ENCODE data around the gene AMMECR1. TPM values are rescaled to one million over a fixed set of nuclear protein-coding genes. Genes with fewer than 3 reads are reported as not detected.

Gene AMMECR1
- total RNA-seq, 2 donors from 2014 or later = 10.4 to 14.4 TPM

DNA sequence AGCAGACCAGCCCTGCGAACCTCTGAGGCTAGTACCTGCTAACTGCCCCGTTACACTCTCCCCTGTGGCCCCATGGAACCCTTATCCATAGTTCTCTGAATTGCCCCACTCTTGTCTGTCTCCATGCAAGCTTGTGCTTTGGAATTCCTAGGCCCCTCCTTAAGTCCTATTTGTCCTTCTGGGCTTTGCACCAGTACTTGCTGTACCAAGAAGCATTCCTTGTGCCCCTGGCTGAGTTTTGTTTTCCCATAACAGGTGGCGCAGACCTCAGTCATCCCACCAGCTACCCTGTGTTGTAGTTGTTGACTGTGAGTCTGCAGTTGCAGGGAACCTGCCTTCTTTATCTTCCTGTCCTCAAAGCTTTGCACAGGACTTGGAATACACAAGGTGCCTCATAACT lies 147.9 kb downstream of the AMMECR1 start:
- H3K9me3 ChIP-seq = no peaks in the 10 kb centered on the region
- intact Hi-C loops (cut with DNase I) = no loop called here

DNA sequence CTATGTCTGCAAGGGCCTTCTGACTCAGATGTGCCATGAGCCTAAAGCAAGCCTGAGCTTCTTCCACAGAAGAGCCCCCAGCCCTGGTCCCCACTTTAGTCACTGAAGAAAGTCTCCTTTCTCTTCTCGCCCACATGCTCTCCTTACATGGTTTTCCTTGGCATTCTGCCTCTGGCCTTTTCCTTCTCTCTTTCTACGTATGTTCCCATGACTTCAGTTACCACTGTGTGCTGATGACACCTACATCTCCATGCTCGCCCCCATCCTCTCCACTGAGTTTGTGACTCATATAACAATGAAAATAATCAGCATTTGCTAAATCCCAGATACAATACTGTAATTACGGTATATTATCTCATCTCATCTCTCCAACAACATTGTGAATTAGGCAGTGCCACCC lies 149.3 kb downstream of the AMMECR1 start:
- intact Hi-C loops (cut with DNase I) = loop anchor here (10.0 kb wide), 1 partner anchor 146 kb away; the partner anchor contains the start of gene AMMECR1
- Histone ChIP-seq H3K9ac (ENCODE audit: low read depth in 2 of 2, low read length in 2 of 2) (no peak overlapping the region), H3K36me3 (no peaks in the 10 kb centered on the region), H3K4me3 (no peak overlapping the region), H3K9me3 (no peaks in the 10 kb centered on the region), H3K4me1 (no peaks in the 10 kb centered on the region), H3K27ac (no peak overlapping the region), H3K27me3 (no peaks in the 10 kb centered on the region)
- no peak for TF ChIP-seq CTCF (IDR thresholded peaks at IDR 0.05)
- DNase-seq = no peak

More for the DNA sequence above, 147.9 kb downstream of the AMMECR1 start:
- DNase-seq = no peak
- Histone ChIP-seq H3K27ac (no peak overlapping the region), H3K27me3 (no peaks in the 10 kb centered on the region), H3K36me3 (no peaks in the 10 kb centered on the region), H3K9ac (ENCODE audit: low read depth in 2 of 2, low read length in 2 of 2) (no peak overlapping the region), H3K4me3 (no peak overlapping the region), H3K4me1 (no peaks in the 10 kb centered on the region)
- TF ChIP-seq CTCF (IDR thresholded peaks at IDR 0.05) = no peak

GRCh38 chrX:110167952-110168451 lies 149.9 kb downstream of the AMMECR1 start:
- Histone ChIP-seq H3K9ac (ENCODE audit: low read depth in 2 of 2, low read length in 2 of 2) (no peak overlapping the region), H3K4me1 (no peaks in the 10 kb centered on the region), H3K4me3 (no peak overlapping the region), H3K9me3 (no peaks in the 10 kb centered on the region), H3K27me3 (no peaks in the 10 kb centered on the region), H3K27ac (no peak overlapping the region), H3K36me3 (no peaks in the 10 kb centered on the region)
- DNase-seq = no peak
- peak; percentile 52 for TF ChIP-seq CTCF (IDR thresholded peaks at IDR 0.05)
- intact Hi-C loops (cut with DNase I) = loop anchor here (10.0 kb wide), 1 partner anchor 147 kb away; the partner anchor contains the start of gene AMMECR1

GRCh38 chrX:110163488-110163887 lies 154.4 kb downstream of the AMMECR1 start:
- intact Hi-C loops (cut with DNase I) = loop anchor here (2.0 to 10.0 kb wide), 2 partner anchors 151 to 243 kb away; partner anchors contain the start of gene AMMECR1
- no peak overlapping the region for H3K9ac ChIP-seq (ENCODE audit: low read depth in 2 of 2, low read length in 2 of 2)

DNA sequence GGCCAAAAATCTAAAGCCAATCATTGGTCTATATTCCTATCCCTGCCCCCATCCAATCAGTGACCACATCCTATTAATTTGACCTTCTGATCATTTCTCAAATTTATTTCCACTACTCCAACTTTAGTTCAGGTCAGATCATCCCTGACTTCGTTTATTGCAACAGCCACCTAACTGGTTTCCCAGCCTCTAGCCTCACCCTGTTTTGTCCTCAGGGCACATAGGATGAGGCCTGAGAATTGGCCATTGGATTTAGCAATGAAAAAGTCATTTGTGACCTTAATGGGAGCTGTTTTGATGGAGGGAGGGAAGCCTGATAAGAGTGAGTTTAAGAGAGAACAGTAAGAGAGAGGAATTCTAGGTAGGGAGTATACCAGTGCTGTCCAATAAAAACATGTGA lies 155.0 kb downstream of the AMMECR1 start:
- H3K36me3 ChIP-seq = no peaks in the 10 kb centered on the region
- TF ChIP-seq CTCF (IDR thresholded peaks at IDR 0.05) = no peak
- H3K9ac ChIP-seq (ENCODE audit: low read depth in 2 of 2, low read length in 2 of 2) = no peak overlapping the region
- intact Hi-C loops (cut with DNase I) = loop anchor here (2.0 to 10.0 kb wide), 2 partner anchors 152 to 244 kb away; partner anchors contain the start of gene AMMECR1
- H3K4me3 ChIP-seq = no peak overlapping the region
- H3K27me3 ChIP-seq = no peaks in the 10 kb centered on the region
- H3K4me1 ChIP-seq = no peaks in the 10 kb centered on the region
- DNase-seq = no peak
- no peaks in the 10 kb centered on the region for H3K9me3 ChIP-seq
- H3K27ac ChIP-seq = no peak overlapping the region

More at GRCh38 chrX:110163488-110163887, 154.4 kb downstream of the AMMECR1 start:
- no peaks in the 10 kb centered on the region for H3K4me1 ChIP-seq
- H3K36me3 ChIP-seq = no peaks in the 10 kb centered on the region
- DNase-seq = no peak
- H3K9me3 ChIP-seq = no peaks in the 10 kb centered on the region
- H3K27ac ChIP-seq = no peak overlapping the region
- no peak overlapping the region for H3K4me3 ChIP-seq
- TF ChIP-seq CTCF (IDR thresholded peaks at IDR 0.05) = no peak
- no peaks in the 10 kb centered on the region for H3K27me3 ChIP-seq

Data from colonic mucosa (tissue), 4 donors.